GM13977 (cell line): Measurements from ENCODE around the gene JPH2.

ENCODE experiments used
- DNase-seq: peaks from one replicate; pipeline ENCODE4 v3.0.0; 2012; ENCODE audit warnings: low spot score
- CTCF ChIP-seq: IDR thresholded peaks from 2 replicates; pipeline ENCODE4 v1.5.1; 2012; ENCODE audit warnings: mild to moderate bottlenecking, control low read depth; ENCODE audit not compliant: insufficient read depth; ENCODE audit errors: extremely low read depth, missing control alignments
- in situ Hi-C: fragments of 300-500 bp; cut with MboI; formaldehyde crosslinking; loops from one replicate; pipeline ENCODE4 v1.12.0; 2022; ENCODE audit warnings: low sequenced_read_pairs, low pct_unique_long_range_greater_than_20kb, mixed read lengths, inconsistent platforms; ENCODE audit not compliant: unreplicated experiment

Gene JPH2

GRCh38 chr20:44153636-44154043, 33.3 kb downstream of the JPH2 start:
- DNase-seq: no peak
- in situ Hi-C loops: no loop called here
- no peak for TF ChIP-seq CTCF

- TF ChIP-seq CTCF: no peak
- in situ Hi-C loops: no loop called here
- DNase-seq: no peak
Observed at GRCh38 chr20:44151621-44152416, 35.2 kb downstream of the JPH2 start.

- in situ Hi-C loops: no loop called here
- TF ChIP-seq CTCF: no peak
Observed at GRCh38 chr20:44146272-44146671, 40.7 kb downstream of the JPH2 start.

DNA sequence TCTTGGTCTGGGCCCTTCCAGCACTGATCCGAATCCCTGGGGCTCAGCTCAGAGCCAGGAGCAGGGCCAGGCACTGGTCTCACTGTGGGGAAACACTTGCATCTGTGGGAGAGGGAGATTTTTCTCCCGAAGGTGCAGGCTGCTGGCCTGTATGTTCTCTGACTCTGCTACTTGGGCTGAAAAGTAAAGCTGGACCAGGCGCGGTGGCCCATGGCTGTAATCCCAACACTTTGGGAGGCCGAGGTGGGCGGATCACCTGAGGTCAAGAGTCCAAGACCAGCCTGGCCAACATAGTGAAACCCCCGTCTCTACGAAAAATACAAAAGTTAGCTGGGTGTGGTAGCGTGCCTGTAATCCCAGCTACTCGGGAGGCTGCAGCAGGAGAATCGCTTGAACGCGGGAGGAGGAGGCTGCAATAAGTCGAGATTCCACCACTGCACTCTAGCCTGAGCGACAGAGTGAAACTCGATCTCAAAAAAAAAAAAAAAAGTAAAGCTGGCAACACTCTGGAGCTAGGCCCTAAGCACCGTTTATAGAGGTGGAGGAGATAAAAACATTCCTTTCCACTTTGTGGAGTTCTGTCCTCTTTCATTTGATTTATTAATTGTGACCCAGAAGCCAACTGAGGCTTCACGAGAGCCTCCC, 41.7 kb downstream of the JPH2 start:
- in situ Hi-C loops: no loop called here
- DNase-seq: no peak
- no peak for TF ChIP-seq CTCF

More at GRCh38 chr20:44146272-44146671, 40.7 kb downstream of the JPH2 start:
- no peak for DNase-seq

DNA sequence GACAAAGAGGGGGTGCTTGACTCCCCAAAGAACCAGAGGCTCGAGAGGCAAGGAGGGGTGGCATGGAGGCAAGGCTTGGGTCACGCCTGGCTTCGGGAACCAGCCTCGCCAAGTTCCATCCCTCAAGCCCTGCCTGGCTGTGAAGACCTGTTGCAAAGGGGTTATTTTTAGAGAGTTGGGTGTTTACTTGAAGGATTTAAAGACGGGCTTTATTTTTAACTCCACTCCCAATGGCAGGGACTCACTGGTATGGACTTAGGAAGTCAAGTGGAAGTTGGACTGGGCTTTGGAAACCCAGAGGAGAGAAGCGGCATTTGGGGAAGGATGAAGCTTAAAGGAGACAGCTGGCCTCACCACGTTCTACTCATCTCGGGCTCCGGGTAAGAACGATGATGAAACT, 43.1 kb downstream of the JPH2 start:
- in situ Hi-C loops: no loop called here
- DNase-seq: no peak
- no peak for TF ChIP-seq CTCF

- in situ Hi-C loops: no loop called here
- no peak for DNase-seq
- TF ChIP-seq CTCF: no peak
Observed at GRCh38 chr20:44142413-44142812, 44.6 kb downstream of the JPH2 start.
